Activated CD8-positive, alpha-beta memory T cell treated with anti-CD3 and anti-CD28 coated beads, Interleukin-2, amount 50 U/mL, for 1 hour (primary cell): Measurements from ENCODE around the gene OR6C75.
"Not testable (repeated sequence)": the region's sequence is repeated elsewhere in the genome, so short reads cannot be mapped to it uniquely, and the experiment has no call there.

Experiments
- DNase-seq: peaks from one replicate; pipeline ENCODE4 v3.0.0-alpha.2; 2020; ENCODE audit errors: extremely low read depth

Gene OR6C75

GRCh38 chr12:55362675-55363074, at the start of gene OR6C75:
Gene OR6C75, plus strand, starts transcription at chr12:55362975. Its CDS starts 2,136 bp downstream, at chr12:55365111.
- DNase-seq = no peak

GRCh38 chr12:55314043-55314442, 48.7 kb upstream of the OR6C75 start, which contains the start of gene OR6C1:
Gene OR6C1, plus strand, starts transcription at chr12:55314343. Its CDS starts 6,257 bp downstream, at chr12:55320600.
- DNase-seq = no peak

GRCh38 chr12:55320201-55320600, 42.6 kb upstream of the OR6C75 start:
- DNase-seq = no peak

- DNase-seq = not testable (repeated sequence)
These were observed 37.0 kb upstream of the OR6C75 start for GRCh38 chr12:55325801-55326200.

- DNase-seq = no peak
These were observed 32.3 kb upstream of the OR6C75 start, which contains the start of gene OR6C3 for GRCh38 chr12:55330446-55330845. Gene OR6C3, plus strand, starts transcription at chr12:55330746. Its CDS starts 955 bp downstream, at chr12:55331701.

GRCh38 chr12:55336002-55336401, 26.8 kb upstream of the OR6C75 start:
- DNase-seq = no peak

- not testable (repeated sequence) for DNase-seq
These were observed 7.4 kb upstream of the OR6C75 start for GRCh38 chr12:55355338-55355737.

- no peak for DNase-seq
These were observed 2.3 kb downstream of the OR6C75 start for GRCh38 chr12:55365086-55365485.

- DNase-seq = no peak
These were observed 9.7 kb downstream of the OR6C75 start for GRCh38 chr12:55372521-55372920.

GRCh38 chr12:55385891-55386290, 23.1 kb downstream of the OR6C75 start:
- no peak for DNase-seq

- DNase-seq = no peak
These were observed 29.4 kb downstream of the OR6C75 start for GRCh38 chr12:55392032-55392795.

- no peak for DNase-seq
These were observed 33.6 kb downstream of the OR6C75 start for GRCh38 chr12:55396326-55396725.

GRCh38 chr12:55400229-55400628, 37.5 kb downstream of the OR6C75 start, which contains the start of gene OR6C65:
Gene OR6C65, plus strand, starts transcription at chr12:55400529. Its CDS starts 0 bp downstream, at chr12:55400529.
- no peak for DNase-seq

- DNase-seq = no peak
These were observed 45.1 kb downstream of the OR6C75 start for GRCh38 chr12:55407866-55408265.

GRCh38 chr12:55409133-55409532, 46.4 kb downstream of the OR6C75 start:
- not testable (repeated sequence) for DNase-seq

GRCh38 chr12:55412138-55412537, 49.4 kb downstream of the OR6C75 start:
- DNase-seq = not testable (repeated sequence)

- not testable (repeated sequence) for DNase-seq
These were observed 51.0 kb downstream of the OR6C75 start for GRCh38 chr12:55413498-55414388.

GRCh38 chr12:55414396-55414823, 51.6 kb downstream of the OR6C75 start:
- not testable (repeated sequence) for DNase-seq

GRCh38 chr12:55414889-55415288, 52.1 kb downstream of the OR6C75 start:
- not testable (repeated sequence) for DNase-seq

- no peak for DNase-seq
These were observed 54.2 kb downstream of the OR6C75 start for GRCh38 chr12:55416961-55417360.
